K562 (cell line): ENCODE results near the gene DUS1L. TPM values are rescaled to one million over a fixed set of nuclear protein-coding genes. Genes with fewer than 3 reads are reported as not detected.
A peak's percentile ranks its signal among the peaks of the same experiment; 100 is the strongest.

Experiments
- ATAC-seq: fragments of 200-7000 bp; cut with Tn5 transposase; 3 replicates; pipeline ENCODE4 v1.9.1; 2020; ENCODE audit warnings: moderate library complexity
- BruUV-seq: library from RNA; stranded (reverse); fragments of 400-500 nt; replicated peaks from 2 replicates; lab custom pipeline; 2021; lab: Mats Ljungman, UMichigan
- CTCF ChIA-PET: fragments of 300-600 bp; formaldehyde crosslinking; extraction: SDS; loops from one replicate; lab custom pipeline; 2021; ENCODE audit warnings: low intra/inter-chr PET ratio; lab: Yijun Ruan, JAX
- POLR2A ChIA-PET: fragments of 300-600, 350-650 bp; sonication (Branson Sonifier 250); formaldehyde crosslinking; extraction: SDS; loops from one replicate; lab custom pipeline; 2021; ENCODE audit warnings: antibody characterized with exemption, inconsistent platforms; lab: Yijun Ruan, JAX
- DNase-seq, 4 experiments: peaks; one replicate each; pipeline versions ENCODE4 v3.0.0 to v3.0.0-alpha.2; 2011 to 2018; ENCODE audit warnings: low spot score in 3 of 4, mixed read lengths in 3 of 4; ENCODE audit errors: extremely low read depth in 1 of 4
- FAIRE-seq: peaks from 2 replicates; lab custom pipeline; 2011; peaks lifted over from hg19 to GRCh38; lab: Jason Lieb, UNC
- H2AFZ ChIP-seq: 2 replicates; pipeline ENCODE4 v1.6.0; 2011; ENCODE audit warnings: low read depth, low read length, control low read depth, inconsistent platforms
- H3K27ac ChIP-seq: fragments of 200-600 bp; 3 replicates; pipeline ENCODE4 v1.8.0; 2011; ENCODE audit warnings: low read depth, mild to moderate bottlenecking, control low read depth, inconsistent platforms, low read length, moderate library complexity, mixed read lengths; ENCODE audit errors: extremely low read depth
- H3K27me3 ChIP-seq, 2 experiments: fragments of 300-600 bp in 1 of 2; 2 replicates in 1 of 2; 3 replicates in 1 of 2; pipeline versions ENCODE4 v1.6.0 to v1.8.0; 2011; ENCODE audit warnings: inconsistent platforms in 2 of 2, low read length in 2 of 2, mild to moderate bottlenecking in 1 of 2, mixed read lengths in 1 of 2, moderate library complexity in 1 of 2; ENCODE audit not compliant: control insufficient read depth in 2 of 2, insufficient read depth in 2 of 2
- H3K36me3 ChIP-seq: fragments of 300-600 bp; 3 replicates; pipeline ENCODE4 v1.8.0; 2011; ENCODE audit warnings: mild to moderate bottlenecking, low read length, inconsistent platforms; ENCODE audit not compliant: control insufficient read depth, insufficient read depth
- H3K4me1 ChIP-seq, 2 experiments: fragments of 200-600 bp in 1 of 2; replicated peaks in 1 of 2; 2 replicates in 1 of 2; 3 replicates in 1 of 2; pipeline versions ENCODE4 v1.5.1 to v1.8.0; 2011; ENCODE audit warnings: inconsistent platforms in 2 of 2, low read length in 2 of 2, mild to moderate bottlenecking in 1 of 2, mixed read lengths in 1 of 2, moderate library complexity in 1 of 2; ENCODE audit not compliant: control insufficient read depth in 2 of 2, insufficient read depth in 2 of 2
- H3K4me2 ChIP-seq: 2 replicates; pipeline ENCODE4 v1.6.1; 2011; ENCODE audit warnings: low read length, control low read depth, inconsistent platforms, mixed read lengths; ENCODE audit not compliant: insufficient read depth
- H3K4me3 ChIP-seq: fragments of 200-600 bp; sonication (generic), shearing (Covaris generic); 2 replicates; pipeline ENCODE4 v1.5.1; 2016; ENCODE audit warnings: control low read depth, inconsistent platforms
- H3K79me2 ChIP-seq: fragments of 200-600 bp; 3 replicates; pipeline ENCODE4 v1.8.0; 2011; ENCODE audit warnings: low read length, inconsistent platforms; ENCODE audit not compliant: control insufficient read depth, insufficient read depth
- H3K9ac ChIP-seq, 2 experiments: 2 replicates each; pipeline versions ENCODE4 v1.6.0 to v1.6.1; 2011; ENCODE audit warnings: low read depth in 2 of 2, low read length in 2 of 2, control low read depth in 1 of 2, inconsistent platforms in 1 of 2, mild to moderate bottlenecking in 1 of 2, mixed read lengths in 1 of 2; ENCODE audit not compliant: insufficient read depth in 1 of 2
- H3K9me1 ChIP-seq: one replicate; pipeline ENCODE4 v1.6.0; 2011; ENCODE audit warnings: inconsistent platforms, mild to moderate bottlenecking, low read length, moderate library complexity; ENCODE audit not compliant: control insufficient read depth, insufficient read depth
- H3K9me3 ChIP-seq: replicated peaks from 2 replicates; pipeline ENCODE4 v1.5.1; 2011; ENCODE audit warnings: low read depth, low read length, inconsistent platforms; ENCODE audit not compliant: control insufficient read depth, insufficient read depth
- H4K20me1 ChIP-seq: replicated peaks from 2 replicates; pipeline ENCODE4 v1.6.1; 2011; ENCODE audit warnings: low read length, inconsistent platforms, mixed read lengths; ENCODE audit not compliant: control insufficient read depth, insufficient read depth
- DDX20 ChIP-seq: fragments of 450-650 bp; IDR thresholded peaks from 2 replicates; pipeline ENCODE4 v1.6.1; 2016; ENCODE audit warnings: missing genetic modification characterization, low read depth, mild to moderate bottlenecking, missing compliant biosample characterization, moderate library complexity
- EP300 ChIP-seq: IDR thresholded peaks from 2 replicates; pipeline ENCODE4 v1.6.1; 2012; ENCODE audit warnings: low read length, improper control_type of control experiment
- HMGXB4 ChIP-seq: sonication (generic); formaldehyde crosslinking; IDR thresholded peaks from 2 replicates; pipeline ENCODE4 v1.8.1; 2023; ENCODE audit warnings: mild to moderate bottlenecking, missing genetic modification reagents
- ID3 ChIP-seq, 2 experiments: fragments of 250-450 bp in 1 of 2; fragments of 450-650 bp in 1 of 2; sonication (Bioruptor Pico) in 1 of 2; IDR thresholded peaks; 2 replicates each; pipeline versions ENCODE4 v1.6.1 to v1.8.0; 2016 to 2021; ENCODE audit warnings: mild to moderate bottlenecking in 2 of 2, moderate library complexity in 2 of 2, missing compliant biosample characterization in 1 of 2, missing genetic modification characterization in 1 of 2
- PRDM10 ChIP-seq: fragments of 450-650 bp; IDR thresholded peaks from 2 replicates; pipeline ENCODE4 v1.6.1; 2018; ENCODE audit not compliant: partially characterized antibody
- SMARCB1 ChIP-seq: IDR thresholded peaks from 2 replicates; pipeline ENCODE4 v1.6.1; 2011; ENCODE audit warnings: improper control_type of control experiment, low read depth; ENCODE audit not compliant: insufficient read length
- TCF7 ChIP-seq: sonication (generic); IDR thresholded peaks from 2 replicates; pipeline ENCODE4 v1.6.1; 2016; ENCODE audit warnings: antibody characterized with exemption, borderline replicate concordance
- ZFP1 ChIP-seq: fragments of 450-650 bp; formaldehyde crosslinking; IDR thresholded peaks from 2 replicates; pipeline ENCODE4 v1.4.0; 2020; ENCODE audit warnings: mild to moderate bottlenecking, mixed read lengths
- WGBS: fragments of 100-300 bp; shearing (Covaris generic); methylation state at CpG from one replicate; pipeline ENCODE4 v1.1.6; 2016; ENCODE audit warnings: low coverage, mixed read lengths; ENCODE audit not compliant: insufficient coverage; ENCODE audit errors: missing lambda C conversion rate; 5-methylcytosine and 5-hydroxymethylcytosine counted together
- in situ Hi-C: fragments of 300-500 bp; cut with MboI; formaldehyde crosslinking; loops from 4 replicates; pipeline ENCODE4 v1.15.0; 2018; ENCODE audit warnings: inconsistent platforms, mixed read lengths
- intact Hi-C: fragments of 100-400 bp; cut with micrococcal nuclease; formaldehyde crosslinking; loops from 2 replicates; pipeline ENCODE4 v1.14.2; 2022
- polyA plus RNA-seq, 8 experiments: library from polyadenylated mRNA; depleted of rRNA in 4 of 8; stranded (reverse) in 5 of 8; unstranded in 3 of 8; fragments of >200 nt; fragmentation: Nextera tagmentation in 2 of 8; fragmentation: Illumina TruSeq in 1 of 8; extraction: Ambion mirVana in 2 of 8; extraction: Trizol in 1 of 8; gene quantifications; 2 replicates each; pipeline versions ENCODE4 v1.2.1 to v1.2.3, GENCODE V29; 2011 to 2014; ENCODE audit warnings: inconsistent platforms in 1 of 8, missing spikeins in 1 of 8
- total RNA-seq, 7 experiments: library from RNA; depleted of rRNA in 6 of 7; stranded (reverse); fragments of >200 nt in 6 of 7; fragmentation: Illumina TruSeq in 2 of 7; extraction: Trizol in 2 of 7; gene quantifications; 2 replicates each; pipeline versions ENCODE4 v1.2.1 to v1.2.3, GENCODE V29; 2011 to 2021; ENCODE audit warnings: low replicate concordance in 1 of 7

The DUS1L gene
- total and polyA plus RNA-seq, 9 of the 15 experiments (the other 6 are each of a cell fraction or from before 2014, with no cell fraction given): 7.8 to 210 (median 83.9) TPM

- H4K20me1 ChIP-seq: no peaks in the 10 kb centered on the region
- WGBS: 87% methylated on average over 8 of the region's 9 CpGs
- TF ChIP-seq SMARCB1 (no peak), ID3 (CRISPR knock-in tag; IDR thresholded peaks at IDR 0.05) (no peak), ID3 (tag; IDR thresholded peaks at IDR 0.05) (no peak), PRDM10 (no peak), EP300 (no peak), TCF7 (no peak), ZFP1 (no peak), DDX20 (tag) (no peak), HMGXB4 (CRISPR knock-in tag) (no peak)
- intact Hi-C loops (no loop called here), in situ Hi-C loops (no loop called here)
- H3K9me1 ChIP-seq: no peaks in the 10 kb centered on the region
- peaks cover 8 to 89% of the 10 kb centered on the region in 2 experiments for H3K4me1 ChIP-seq
- peak overlapping the region in 1 of 2 experiments; percentile 55; a peak in 1 of 4 replicates for H3K9ac ChIP-seq
- no peaks in the 10 kb centered on the region for H3K27me3 ChIP-seq
- peaks cover 12% of the 10 kb centered on the region; the same call in 1 of the 3 replicates for H3K36me3 ChIP-seq
- ATAC-seq (no peak), DNase-seq (no peak), FAIRE-seq (no peak)
- no peak overlapping the region for H3K4me2 ChIP-seq
- H2AFZ ChIP-seq: no peak overlapping the region
- no peak overlapping the region for H3K4me3 ChIP-seq
- H3K27ac ChIP-seq: no peak overlapping the region
- H3K9me3 ChIP-seq: no peaks in the 10 kb centered on the region
- no TSS peak for BruUV-seq
- ChIA-PET POLR2A (interaction anchor here (2.0 kb wide), 1 partner anchor 9 kb away, joined by 6 read pairs; the partner anchor contains the start of gene DCXR), CTCF (no interaction called here)
- peaks cover 20% of the 10 kb centered on the region for H3K79me2 ChIP-seq
Measured at GRCh38 chr17:82028966-82029365, 36.6 kb downstream of the DUS1L start.
